Neural cell (in vitro differentiated cells): Measurements from ENCODE around the gene KMT2B. TPM values are rescaled to one million over a fixed set of nuclear protein-coding genes. Genes with fewer than 3 reads are reported as not detected.

ENCODE experiments used
- H2AFZ ChIP-seq: fragments of 200-600, 300-800 bp; sonication (generic), shearing (Covaris generic); 2 replicates; pipeline ENCODE4 v1.6.0; 2014; ENCODE audit warnings: low read depth, mild to moderate bottlenecking, antibody characterized with exemption, low read length, moderate library complexity
- H3F3A ChIP-seq: fragments of 200-600 bp; shearing (Covaris generic); 2 replicates; pipeline ENCODE4 v1.6.1; 2016; ENCODE audit warnings: mild to moderate bottlenecking, moderate library complexity, mixed read lengths, antibody characterized with exemption, low read length; ENCODE audit not compliant: insufficient read depth, poor library complexity, severe bottlenecking
- H3K27ac ChIP-seq: fragments of 200-600, 300-800 bp; sonication (generic), shearing (Covaris generic); 2 replicates; pipeline ENCODE4 v1.5.1; 2014; ENCODE audit warnings: mild to moderate bottlenecking, low read length, moderate library complexity
- H3K27me3 ChIP-seq: fragments of 300-800, 200-600 bp; sonication (generic), shearing (Covaris generic); 2 replicates; pipeline ENCODE4 v1.6.0; 2014; ENCODE audit warnings: mild to moderate bottlenecking, low read depth, low read length, moderate library complexity; ENCODE audit not compliant: insufficient read depth
- H3K36me3 ChIP-seq: fragments of 300-800, 200-600 bp; sonication (generic), shearing (Covaris generic); 2 replicates; pipeline ENCODE4 v1.5.1; 2014; ENCODE audit warnings: mild to moderate bottlenecking, antibody characterized with exemption, low read length, moderate library complexity; ENCODE audit not compliant: insufficient read depth
- H3K4me2 ChIP-seq: fragments of 300-800, 200-600 bp; sonication (generic), shearing (Covaris generic); 2 replicates; pipeline ENCODE4 v1.6.0; 2014; ENCODE audit warnings: mild to moderate bottlenecking, low read length
- H3K4me3 ChIP-seq: fragments of 300-800, 200-600 bp; sonication (generic), shearing (Covaris generic); 2 replicates; pipeline ENCODE4 v1.5.1; 2014; ENCODE audit warnings: mild to moderate bottlenecking, low read length, moderate library complexity
- H3K79me2 ChIP-seq: fragments of 200-600 bp; shearing (Covaris generic); replicated peaks from 2 replicates; pipeline ENCODE4 v1.6.0; 2014; ENCODE audit warnings: mild to moderate bottlenecking, low read length, moderate library complexity; ENCODE audit not compliant: insufficient read depth
- H3K9ac ChIP-seq: fragments of 300-800, 200-600 bp; sonication (generic), shearing (Covaris generic); 2 replicates; pipeline ENCODE4 v1.6.1; 2016; ENCODE audit warnings: mild to moderate bottlenecking, low read length, mixed read lengths
- H3K9me2 ChIP-seq: fragments of 200-600 bp; shearing (Covaris generic); 2 replicates; pipeline ENCODE4 v1.6.1; 2016; ENCODE audit warnings: mild to moderate bottlenecking, low read length, mixed read lengths; ENCODE audit not compliant: insufficient read depth
- H3K9me3 ChIP-seq: fragments of 200-600, 300-800 bp; sonication (generic), shearing (Covaris generic); 2 replicates; pipeline ENCODE4 v1.6.1; 2016; ENCODE audit warnings: mild to moderate bottlenecking, mixed run types, low read length, moderate library complexity, mixed read lengths
- H4K20me1 ChIP-seq: fragments of 200-600 bp; shearing (Covaris generic); 2 replicates; pipeline ENCODE4 v1.6.1; 2016; ENCODE audit warnings: mild to moderate bottlenecking, mixed run types; ENCODE audit not compliant: insufficient read depth
- CTCF ChIP-seq: fragments of 450-650 bp; IDR thresholded peaks from 2 replicates; pipeline ENCODE4 v1.5.1; 2014; ENCODE audit warnings: antibody characterized with exemption, mild to moderate bottlenecking, moderate library complexity; ENCODE audit not compliant: poor library complexity, severe bottlenecking
- EP300 ChIP-seq: fragments of 450-650 bp; conservative IDR thresholded peaks from 2 replicates; pipeline ENCODE4 v1.6.1; 2014; ENCODE audit warnings: antibody characterized with exemption, mild to moderate bottlenecking, moderate library complexity; ENCODE audit not compliant: poor library complexity, severe bottlenecking
- EZH2 ChIP-seq: fragments of 200-600, 300-800 bp; shearing (Covaris generic), sonication (generic); IDR thresholded peaks from 2 replicates; pipeline ENCODE4 v1.6.1; 2014; ENCODE audit warnings: antibody characterized with exemption, low read length, borderline replicate concordance, mild to moderate bottlenecking; ENCODE audit not compliant: insufficient read depth, poor library complexity, severe bottlenecking
- MXI1 ChIP-seq: fragments of 450-650 bp; conservative IDR thresholded peaks from 2 replicates; pipeline ENCODE4 v1.6.1; 2014; ENCODE audit warnings: antibody characterized with exemption, mild to moderate bottlenecking; ENCODE audit not compliant: poor library complexity, severe bottlenecking
- POLR2AphosphoS5 ChIP-seq: IDR thresholded peaks from 2 replicates; pipeline ENCODE4 v1.6.1; 2012
- RAD21 ChIP-seq: fragments of 450-650 bp; conservative IDR thresholded peaks from 2 replicates; pipeline ENCODE4 v1.6.1; 2014; ENCODE audit warnings: antibody characterized with exemption, mild to moderate bottlenecking, moderate library complexity
- SMC3 ChIP-seq: fragments of 450-650 bp; conservative IDR thresholded peaks from 2 replicates; pipeline ENCODE4 v1.6.1; 2014; ENCODE audit warnings: antibody characterized with exemption, mild to moderate bottlenecking, moderate library complexity; ENCODE audit not compliant: poor library complexity
- TAF1 ChIP-seq: IDR thresholded peaks from 2 replicates; pipeline ENCODE4 v1.6.1; 2012; ENCODE audit warnings: low read depth
- polyA plus RNA-seq: library from polyadenylated mRNA; depleted of rRNA; stranded (reverse); fragments of >200 nt; gene quantifications from 2 replicates; pipeline ENCODE4 v1.2.3, GENCODE V29; 2014
- TF ChIP-seq, protein P1 (sequence below): IDR thresholded peaks from 2 replicates; pipeline ENCODE4 v1.6.1; 2012; ENCODE audit warnings: borderline replicate concordance

The KMT2B gene
- polyA plus RNA-seq, 1 donor from 2014 or later: 15.8 TPM

- H2AFZ ChIP-seq: peak overlapping the region; percentile 3
- no peaks in the 10 kb centered on the region for H3K36me3 ChIP-seq
- H3K9me2 ChIP-seq: no peaks in the 10 kb centered on the region
- H4K20me1 ChIP-seq: no peaks in the 10 kb centered on the region
- H3K9ac ChIP-seq: peak overlapping the region; percentile 93
- H3K79me2 ChIP-seq: peaks cover 25% of the 10 kb centered on the region
- H3K27me3 ChIP-seq: no peaks in the 10 kb centered on the region
- peak overlapping the region; percentile 99 for H3K4me2 ChIP-seq
- H3K9me3 ChIP-seq: no peaks in the 10 kb centered on the region
- peak overlapping the region; percentile 86 for H3K4me3 ChIP-seq
- no peaks in the 10 kb centered on the region for H3F3A ChIP-seq
- H3K27ac ChIP-seq: peak overlapping the region; percentile 79
- TF ChIP-seq TAF1 (peak; percentile 39), MXI1 (peak; percentile 71), SMC3 (peak; percentile 22), RAD21 (no peak), EZH2 (no peak), POLR2AphosphoS5 (no peak)
- TF ChIP-seq, protein P1, sequence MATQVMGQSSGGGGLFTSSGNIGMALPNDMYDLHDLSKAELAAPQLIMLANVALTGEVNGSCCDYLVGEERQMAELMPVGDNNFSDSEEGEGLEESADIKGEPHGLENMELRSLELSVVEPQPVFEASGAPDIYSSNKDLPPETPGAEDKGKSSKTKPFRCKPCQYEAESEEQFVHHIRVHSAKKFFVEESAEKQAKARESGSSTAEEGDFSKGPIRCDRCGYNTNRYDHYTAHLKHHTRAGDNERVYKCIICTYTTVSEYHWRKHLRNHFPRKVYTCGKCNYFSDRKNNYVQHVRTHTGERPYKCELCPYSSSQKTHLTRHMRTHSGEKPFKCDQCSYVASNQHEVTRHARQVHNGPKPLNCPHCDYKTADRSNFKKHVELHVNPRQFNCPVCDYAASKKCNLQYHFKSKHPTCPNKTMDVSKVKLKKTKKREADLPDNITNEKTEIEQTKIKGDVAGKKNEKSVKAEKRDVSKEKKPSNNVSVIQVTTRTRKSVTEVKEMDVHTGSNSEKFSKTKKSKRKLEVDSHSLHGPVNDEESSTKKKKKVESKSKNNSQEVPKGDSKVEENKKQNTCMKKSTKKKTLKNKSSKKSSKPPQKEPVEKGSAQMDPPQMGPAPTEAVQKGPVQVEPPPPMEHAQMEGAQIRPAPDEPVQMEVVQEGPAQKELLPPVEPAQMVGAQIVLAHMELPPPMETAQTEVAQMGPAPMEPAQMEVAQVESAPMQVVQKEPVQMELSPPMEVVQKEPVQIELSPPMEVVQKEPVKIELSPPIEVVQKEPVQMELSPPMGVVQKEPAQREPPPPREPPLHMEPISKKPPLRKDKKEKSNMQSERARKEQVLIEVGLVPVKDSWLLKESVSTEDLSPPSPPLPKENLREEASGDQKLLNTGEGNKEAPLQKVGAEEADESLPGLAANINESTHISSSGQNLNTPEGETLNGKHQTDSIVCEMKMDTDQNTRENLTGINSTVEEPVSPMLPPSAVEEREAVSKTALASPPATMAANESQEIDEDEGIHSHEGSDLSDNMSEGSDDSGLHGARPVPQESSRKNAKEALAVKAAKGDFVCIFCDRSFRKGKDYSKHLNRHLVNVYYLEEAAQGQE: no peak
Observed at GRCh38 chr19:35776102-35776788, 58.4 kb downstream of the KMT2B start.

GRCh38 chr19:35777086-35777841 lies 59.5 kb downstream of the KMT2B start:
- peak overlapping the region; percentile 93 for H3K9ac ChIP-seq
- no peaks in the 10 kb centered on the region for H3F3A ChIP-seq
- H3K27me3 ChIP-seq: no peaks in the 10 kb centered on the region
- H3K4me2 ChIP-seq: peak overlapping the region; percentile 99
- H3K9me3 ChIP-seq: no peaks in the 10 kb centered on the region
- TF ChIP-seq SMC3: no peak
- TF ChIP-seq EZH2: no peak
- no peak for TF ChIP-seq TAF1
- no peak for TF ChIP-seq RAD21
- no peak for TF ChIP-seq POLR2AphosphoS5
- no peak for TF ChIP-seq CTCF
- no peak for TF ChIP-seq EP300
- TF ChIP-seq MXI1: no peak
- TF ChIP-seq, protein P1: no peak
- H3K36me3 ChIP-seq: no peaks in the 10 kb centered on the region
- no peaks in the 10 kb centered on the region for H4K20me1 ChIP-seq
- no peaks in the 10 kb centered on the region for H3K9me2 ChIP-seq
- H2AFZ ChIP-seq: no peak overlapping the region
- no peak overlapping the region for H3K27ac ChIP-seq
- H3K4me3 ChIP-seq: peak overlapping the region; percentile 86
- H3K79me2 ChIP-seq: peaks cover 25% of the 10 kb centered on the region
